Measurements from ENCODE around the gene RASSF7. TPM values are rescaled to one million over a fixed set of nuclear protein-coding genes. Genes with fewer than 3 reads are reported as not detected.

Gene RASSF7
- total RNA-seq, 2 donors from 2014 or later = 7.3 to 20.6 TPM

DNA sequence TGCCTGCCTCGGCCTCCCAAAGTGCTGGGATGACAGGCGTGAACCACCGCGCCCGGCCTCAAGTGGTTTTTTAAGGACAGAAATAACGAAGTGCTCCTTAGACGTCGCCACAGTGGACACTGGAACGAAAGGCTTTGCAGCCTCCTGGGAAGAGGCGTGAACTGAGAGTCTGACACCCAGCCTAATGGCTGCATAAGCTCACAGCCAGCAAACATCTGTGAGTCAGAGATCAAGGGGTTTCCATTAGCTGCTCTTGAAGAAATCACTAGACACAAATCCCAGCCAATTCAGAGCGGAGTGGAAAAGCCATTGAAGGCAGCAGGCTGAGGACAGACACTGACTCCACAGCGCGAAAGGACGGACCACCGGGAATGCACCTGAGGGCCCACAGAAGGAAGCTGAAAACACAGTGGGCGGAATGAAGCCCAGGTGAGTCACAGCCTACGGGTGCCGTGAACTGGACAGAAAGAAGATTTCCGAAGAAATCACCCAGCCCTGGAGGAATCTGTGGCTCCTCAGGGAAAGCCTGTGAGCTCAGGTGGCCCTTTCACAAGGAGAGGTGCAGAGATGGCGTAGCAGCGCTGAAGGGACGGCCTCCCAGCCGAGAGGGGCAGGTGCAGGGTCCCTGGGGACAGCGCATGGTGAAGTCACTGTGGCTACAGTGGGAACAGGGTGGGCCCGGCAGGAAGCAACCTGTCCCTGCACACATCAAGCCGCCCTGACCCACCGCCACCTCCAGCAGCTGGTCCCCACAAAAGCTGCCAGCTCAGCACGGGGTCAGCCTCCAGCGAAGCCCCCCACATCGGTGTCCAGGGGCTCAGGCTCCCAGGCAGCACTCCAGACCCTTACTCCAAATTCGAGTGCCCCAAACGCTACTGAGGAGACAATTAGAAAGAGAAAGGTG is 11.8 kb upstream of the RASSF7 start:
- Histone ChIP-seq H3K4me3 (no peak overlapping the region), H3K9me3 (no peaks in the 10 kb centered on the region), H3K36me3 (no peaks in the 10 kb centered on the region), H3K27me3 (replicated peaks; ENCODE audit: insufficient read depth) (peaks cover 2% of the 10 kb centered on the region), H3K27ac (no peak overlapping the region), H3K4me1 (ENCODE audit: control insufficient read depth in 1 of 2, low read depth in 2 of 2) (no peaks in the 10 kb centered on the region)
- ATAC-seq (ENCODE audit: insufficient number of reproducible peaks, low FRiP score, low read depth) (no peak), DNase-seq (ENCODE audit: low spot score) (no peak)
- TF ChIP-seq, protein P1, sequence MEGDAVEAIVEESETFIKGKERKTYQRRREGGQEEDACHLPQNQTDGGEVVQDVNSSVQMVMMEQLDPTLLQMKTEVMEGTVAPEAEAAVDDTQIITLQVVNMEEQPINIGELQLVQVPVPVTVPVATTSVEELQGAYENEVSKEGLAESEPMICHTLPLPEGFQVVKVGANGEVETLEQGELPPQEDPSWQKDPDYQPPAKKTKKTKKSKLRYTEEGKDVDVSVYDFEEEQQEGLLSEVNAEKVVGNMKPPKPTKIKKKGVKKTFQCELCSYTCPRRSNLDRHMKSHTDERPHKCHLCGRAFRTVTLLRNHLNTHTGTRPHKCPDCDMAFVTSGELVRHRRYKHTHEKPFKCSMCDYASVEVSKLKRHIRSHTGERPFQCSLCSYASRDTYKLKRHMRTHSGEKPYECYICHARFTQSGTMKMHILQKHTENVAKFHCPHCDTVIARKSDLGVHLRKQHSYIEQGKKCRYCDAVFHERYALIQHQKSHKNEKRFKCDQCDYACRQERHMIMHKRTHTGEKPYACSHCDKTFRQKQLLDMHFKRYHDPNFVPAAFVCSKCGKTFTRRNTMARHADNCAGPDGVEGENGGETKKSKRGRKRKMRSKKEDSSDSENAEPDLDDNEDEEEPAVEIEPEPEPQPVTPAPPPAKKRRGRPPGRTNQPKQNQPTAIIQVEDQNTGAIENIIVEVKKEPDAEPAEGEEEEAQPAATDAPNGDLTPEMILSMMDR (IDR thresholded peaks at IDR 0.05) = no peak

DNA sequence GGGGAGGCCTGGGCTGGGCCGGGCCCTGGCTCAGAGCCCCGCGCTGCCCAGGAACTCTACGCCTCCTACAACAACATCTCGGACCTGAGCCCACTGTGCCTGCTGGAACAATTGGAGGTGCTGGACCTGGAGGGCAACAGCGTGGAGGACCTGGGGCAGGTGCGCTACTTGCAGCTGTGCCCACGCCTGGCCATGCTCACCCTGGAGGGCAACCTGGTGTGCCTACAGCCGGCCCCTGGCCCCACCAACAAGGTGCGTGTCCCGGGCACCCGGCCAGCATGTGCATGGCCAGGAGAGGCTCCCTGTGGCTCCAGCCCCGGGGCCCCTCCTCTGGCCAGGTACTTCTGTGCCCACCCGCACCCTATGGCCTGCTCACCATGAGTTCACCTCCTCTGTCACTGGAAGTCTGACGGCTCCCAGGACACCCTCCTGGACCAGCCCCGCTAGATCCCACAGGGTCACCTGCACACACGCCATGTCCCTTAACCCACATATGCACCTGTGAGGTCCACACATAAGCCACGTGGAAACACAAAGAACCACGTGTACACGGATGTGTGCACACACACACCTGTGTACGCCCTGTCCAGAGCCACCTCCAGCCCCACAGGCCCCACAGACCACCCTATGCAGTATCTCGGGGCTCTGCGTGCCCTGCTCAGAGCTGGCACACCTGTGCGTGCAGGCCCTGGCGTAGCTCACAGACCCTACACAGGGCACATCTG is 10.6 kb upstream of the RASSF7 start:
- DNase-seq (ENCODE audit: low spot score) (no peak), ATAC-seq (ENCODE audit: insufficient number of reproducible peaks, low FRiP score, low read depth) (no peak)
- Histone ChIP-seq H3K4me3 (no peak overlapping the region), H3K27ac (no peak overlapping the region), H3K36me3 (no peaks in the 10 kb centered on the region), H3K9me3 (no peaks in the 10 kb centered on the region), H3K4me1 (ENCODE audit: control insufficient read depth in 1 of 2, low read depth in 2 of 2) (peaks cover 5 to 6% of the 10 kb centered on the region in 2 donors), H3K27me3 (replicated peaks; ENCODE audit: insufficient read depth) (peaks cover 4% of the 10 kb centered on the region)
- TF ChIP-seq, protein P1 (IDR thresholded peaks at IDR 0.05) = no peak

DNA sequence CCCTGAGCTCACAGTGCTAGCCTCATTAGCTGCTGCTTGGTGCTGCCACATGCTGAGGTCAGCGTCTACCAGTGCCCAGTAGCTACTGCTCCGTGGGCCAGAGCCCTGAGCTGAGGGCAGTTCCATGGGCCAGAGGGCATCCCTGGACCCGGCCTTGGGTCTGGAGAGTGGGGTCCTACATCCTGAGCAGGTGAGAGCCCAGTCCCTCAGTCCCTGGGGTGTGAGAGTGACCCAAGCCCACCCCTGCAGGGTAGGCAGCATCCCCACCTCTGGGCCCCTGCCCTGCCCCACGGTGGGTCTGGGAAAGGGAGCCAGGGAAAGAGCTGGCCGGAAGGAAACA is 10.1 kb upstream of the RASSF7 start:
- TF ChIP-seq, protein P1 (IDR thresholded peaks at IDR 0.05) = no peak
- Histone ChIP-seq H3K9me3 (no peaks in the 10 kb centered on the region), H3K36me3 (no peaks in the 10 kb centered on the region), H3K4me3 (no peak overlapping the region), H3K27ac (no peak overlapping the region), H3K27me3 (replicated peaks; ENCODE audit: insufficient read depth) (peaks cover 4% of the 10 kb centered on the region), H3K4me1 (ENCODE audit: control insufficient read depth in 1 of 2, low read depth in 2 of 2) (peaks cover 7 to 12% of the 10 kb centered on the region in 2 donors)
- DNase-seq (ENCODE audit: low spot score) = no peak
- no peak for ATAC-seq (ENCODE audit: insufficient number of reproducible peaks, low FRiP score, low read depth)

DNA sequence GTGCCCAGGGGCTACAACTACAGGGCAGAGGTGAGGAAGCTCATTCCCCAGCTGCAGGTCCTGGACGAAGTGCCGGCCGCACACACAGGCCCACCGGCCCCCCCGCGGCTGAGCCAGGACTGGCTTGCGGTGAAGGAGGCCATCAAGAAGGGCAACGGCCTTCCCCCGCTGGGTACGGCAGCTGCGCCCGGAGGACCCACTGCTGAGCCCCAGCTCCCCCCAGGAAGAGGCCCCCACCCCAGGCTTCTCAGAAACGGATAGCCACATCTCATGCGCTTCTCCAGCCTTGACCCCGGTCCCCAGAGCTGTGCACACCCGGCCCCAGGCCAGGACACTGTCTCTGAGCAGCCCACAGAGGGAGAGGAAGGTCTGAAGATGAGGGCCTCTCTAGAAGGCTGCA is 9.6 kb upstream of the RASSF7 start:
- TF ChIP-seq, protein P1 (IDR thresholded peaks at IDR 0.05) = no peak
- ATAC-seq (ENCODE audit: insufficient number of reproducible peaks, low FRiP score, low read depth) = no peak
- H3K27me3 ChIP-seq (replicated peaks; ENCODE audit: insufficient read depth) = peaks cover 4% of the 10 kb centered on the region

DNA sequence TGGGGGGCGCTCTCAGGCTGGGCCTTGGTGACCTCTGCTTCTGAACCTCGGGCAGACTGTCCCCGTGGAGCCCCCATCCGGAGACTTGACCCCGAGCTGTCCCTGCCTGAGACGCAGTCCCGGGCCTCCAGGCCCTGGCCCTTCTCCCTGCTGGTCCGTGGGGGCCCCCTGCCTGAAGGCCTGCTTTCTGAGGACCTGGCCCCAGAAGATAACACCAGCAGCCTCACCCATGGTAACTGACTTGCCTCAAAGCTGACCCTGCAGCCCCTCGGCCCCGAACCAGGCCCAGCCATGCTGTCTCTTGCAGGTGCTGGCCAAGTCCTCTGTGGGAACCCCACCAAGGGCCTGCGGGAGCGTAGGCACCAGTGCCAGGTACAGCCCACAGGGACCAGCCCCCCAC is 9.2 kb upstream of the RASSF7 start:
- peaks cover 4% of the 10 kb centered on the region for H3K27me3 ChIP-seq (replicated peaks; ENCODE audit: insufficient read depth)
- DNase-seq (ENCODE audit: low spot score) (no peak), ATAC-seq (ENCODE audit: insufficient number of reproducible peaks, low FRiP score, low read depth) (no peak)
- H3K9me3 ChIP-seq = no peaks in the 10 kb centered on the region
- TF ChIP-seq, protein P1 (IDR thresholded peaks at IDR 0.05) = no peak
- H3K4me1 ChIP-seq (ENCODE audit: control insufficient read depth in 1 of 2, low read depth in 2 of 2) = peaks cover 7 to 16% of the 10 kb centered on the region in 2 donors
- H3K4me3 ChIP-seq = no peak overlapping the region
- no peak overlapping the region for H3K27ac ChIP-seq
- no peaks in the 10 kb centered on the region for H3K36me3 ChIP-seq

More for the DNA sequence above, 9.6 kb upstream of the RASSF7 start:
- Histone ChIP-seq H3K9me3 (no peaks in the 10 kb centered on the region), H3K4me3 (no peak overlapping the region), H3K4me1 (ENCODE audit: control insufficient read depth in 1 of 2, low read depth in 2 of 2) (peaks cover 7 to 16% of the 10 kb centered on the region in 2 donors), H3K27ac (no peak overlapping the region), H3K36me3 (no peaks in the 10 kb centered on the region)
- no peak for DNase-seq (ENCODE audit: low spot score)
